ENCODE measurements around the gene ANKRD2. TPM values are rescaled to one million over a fixed set of nuclear protein-coding genes. Genes with fewer than 3 reads are reported as not detected.

ANKRD2 gene
- total and polyA plus RNA-seq, 4 donors: 1.2 to 3.1 (median 3.0) TPM; not detected in 1

DNA sequence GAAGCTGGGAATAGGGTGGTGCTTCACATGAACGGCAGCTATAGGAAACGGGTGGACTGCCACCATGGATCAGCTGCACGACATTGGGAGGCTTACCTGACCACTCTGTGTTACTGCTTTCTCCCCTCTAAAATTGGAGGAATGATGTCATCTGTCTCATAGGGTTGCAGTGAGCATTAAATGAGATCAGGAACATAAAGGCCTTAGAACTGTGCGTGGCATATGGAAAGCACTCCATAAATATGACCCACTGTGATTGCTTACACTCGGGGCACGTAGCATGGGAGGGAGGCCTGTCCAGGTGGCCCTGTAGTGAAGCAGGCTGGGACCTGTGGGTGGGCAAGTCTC, 26.7 kb downstream of the ANKRD2 start:
- no peak overlapping the region for H3K9ac ChIP-seq (ENCODE audit: insufficient read depth in 1 of 2, low read length in 2 of 2)
- H3K36me3 ChIP-seq (ENCODE audit: control insufficient read depth in 4 of 4, insufficient read depth in 4 of 4, low read length in 4 of 4): no peaks in the 10 kb centered on the region
- H3K27ac ChIP-seq (ENCODE audit: low read depth in 1 of 2, low read length in 1 of 2): no peak overlapping the region
- 89 to 91% methylated on average over 6 of the region's 6 CpGs for WGBS, 2 donors
- H3K27me3 ChIP-seq (ENCODE audit: control insufficient read depth in 3 of 3, insufficient read depth in 3 of 3, low read length in 2 of 3): no peaks in the 10 kb centered on the region
- TF ChIP-seq, protein P1, sequence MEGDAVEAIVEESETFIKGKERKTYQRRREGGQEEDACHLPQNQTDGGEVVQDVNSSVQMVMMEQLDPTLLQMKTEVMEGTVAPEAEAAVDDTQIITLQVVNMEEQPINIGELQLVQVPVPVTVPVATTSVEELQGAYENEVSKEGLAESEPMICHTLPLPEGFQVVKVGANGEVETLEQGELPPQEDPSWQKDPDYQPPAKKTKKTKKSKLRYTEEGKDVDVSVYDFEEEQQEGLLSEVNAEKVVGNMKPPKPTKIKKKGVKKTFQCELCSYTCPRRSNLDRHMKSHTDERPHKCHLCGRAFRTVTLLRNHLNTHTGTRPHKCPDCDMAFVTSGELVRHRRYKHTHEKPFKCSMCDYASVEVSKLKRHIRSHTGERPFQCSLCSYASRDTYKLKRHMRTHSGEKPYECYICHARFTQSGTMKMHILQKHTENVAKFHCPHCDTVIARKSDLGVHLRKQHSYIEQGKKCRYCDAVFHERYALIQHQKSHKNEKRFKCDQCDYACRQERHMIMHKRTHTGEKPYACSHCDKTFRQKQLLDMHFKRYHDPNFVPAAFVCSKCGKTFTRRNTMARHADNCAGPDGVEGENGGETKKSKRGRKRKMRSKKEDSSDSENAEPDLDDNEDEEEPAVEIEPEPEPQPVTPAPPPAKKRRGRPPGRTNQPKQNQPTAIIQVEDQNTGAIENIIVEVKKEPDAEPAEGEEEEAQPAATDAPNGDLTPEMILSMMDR (IDR thresholded peaks at IDR 0.05; ENCODE audit: control extremely low read depth, extremely low read depth): no peak
- no peaks in the 10 kb centered on the region for H3K9me3 ChIP-seq (ENCODE audit: control insufficient read depth in 4 of 4, insufficient read depth in 3 of 4, low read length in 3 of 4)
- ATAC-seq (ENCODE audit: insufficient read depth, low FRiP score) (no peak), DNase-seq (no peak)
- H3K4me1 ChIP-seq (ENCODE audit: control insufficient read depth in 5 of 5, insufficient read depth in 5 of 5, low read length in 5 of 5): peaks cover 0 to 5% (median 0%) of the 10 kb centered on the region in 5 donors
- H3K4me3 ChIP-seq: no peak overlapping the region

DNA sequence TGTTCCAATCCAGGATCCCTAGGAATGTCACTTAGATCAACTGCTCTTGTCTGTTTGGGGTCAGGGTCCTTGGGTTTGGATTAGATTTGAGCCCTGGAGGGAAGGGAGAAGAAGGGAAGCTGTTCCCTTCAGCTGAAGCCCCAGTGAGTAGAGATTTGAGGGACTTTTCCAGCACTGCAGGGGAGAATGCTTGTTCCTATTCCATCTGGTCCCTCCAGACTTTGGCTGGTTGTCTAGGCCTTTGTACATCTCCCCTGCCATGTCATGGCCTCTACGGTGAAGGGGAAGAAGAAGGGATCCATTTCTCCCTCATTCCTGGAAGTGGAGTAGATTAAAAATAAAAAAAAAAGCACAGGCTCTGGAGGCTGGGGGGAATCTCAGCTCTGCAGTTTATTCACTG, 28.0 kb downstream of the ANKRD2 start:
- peak overlapping the region in 1 of 2 donors; percentile 27 for H3K27ac ChIP-seq (ENCODE audit: low read depth in 1 of 2, low read length in 1 of 2)
- no peak overlapping the region for H3K4me3 ChIP-seq
- H3K27me3 ChIP-seq (ENCODE audit: control insufficient read depth in 3 of 3, insufficient read depth in 3 of 3, low read length in 2 of 3): no peaks in the 10 kb centered on the region
- H3K9ac ChIP-seq (ENCODE audit: insufficient read depth in 1 of 2, low read length in 2 of 2): no peak overlapping the region
- ATAC-seq (ENCODE audit: insufficient read depth, low FRiP score) (no peak), DNase-seq (no peak)
- peaks cover 0 to 5% (median 0%) of the 10 kb centered on the region in 5 donors for H3K4me1 ChIP-seq (ENCODE audit: control insufficient read depth in 5 of 5, insufficient read depth in 5 of 5, low read length in 5 of 5)
- no peaks in the 10 kb centered on the region for H3K9me3 ChIP-seq (ENCODE audit: control insufficient read depth in 4 of 4, insufficient read depth in 3 of 4, low read length in 3 of 4)
- WGBS, 2 donors: 97 to 100% methylated on average over 1 of the region's 1 CpG
- TF ChIP-seq, protein P1 (IDR thresholded peaks at IDR 0.05; ENCODE audit: control extremely low read depth, extremely low read depth): no peak
- H3K36me3 ChIP-seq (ENCODE audit: control insufficient read depth in 4 of 4, insufficient read depth in 4 of 4, low read length in 4 of 4): no peaks in the 10 kb centered on the region

DNA sequence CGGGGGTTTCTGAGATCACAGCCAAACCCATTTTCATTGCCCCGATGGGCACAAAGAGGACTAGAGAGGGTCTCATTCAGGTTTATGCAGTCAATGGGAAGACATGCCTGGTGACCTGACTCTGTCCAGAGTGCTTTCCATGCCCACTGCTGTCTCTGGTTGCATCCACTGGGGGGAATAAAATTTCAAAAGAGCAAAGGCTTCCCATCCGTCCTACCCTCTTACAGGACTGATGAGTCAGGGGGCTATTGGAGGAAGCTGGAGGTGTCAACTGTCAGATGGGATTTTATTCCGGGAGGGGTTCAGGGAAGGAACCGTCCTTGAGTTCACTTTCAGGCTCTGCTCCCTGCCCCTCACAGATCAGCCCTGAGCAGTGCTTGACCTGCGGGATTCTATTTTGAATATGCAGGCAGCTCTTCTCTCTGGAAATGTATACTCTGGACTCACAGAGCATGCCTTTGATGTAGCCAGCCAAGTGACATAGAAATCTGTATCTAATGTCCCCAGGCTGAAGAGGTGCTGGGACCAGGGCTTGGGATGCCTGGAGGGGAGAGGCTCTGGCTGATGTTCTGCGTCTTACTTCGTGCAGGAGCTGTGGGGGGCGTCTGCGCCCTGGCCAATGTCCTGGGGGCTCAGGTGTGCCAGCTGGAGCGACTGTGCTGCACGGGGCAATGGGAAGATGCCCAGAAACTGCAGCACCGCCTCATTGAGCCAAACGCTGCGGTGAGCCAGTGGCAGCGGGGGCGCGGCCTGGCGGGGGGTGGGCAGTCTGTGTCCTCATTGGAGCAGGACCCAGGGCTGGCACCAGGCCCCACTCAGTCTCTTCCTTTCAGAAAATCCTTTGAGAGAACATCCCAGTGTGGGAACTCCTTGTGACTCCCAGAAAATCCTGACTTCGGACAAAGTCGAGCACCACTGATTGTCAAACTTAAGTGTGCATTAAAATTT, 29.0 kb downstream of the ANKRD2 start:
- Histone ChIP-seq H3K4me3 (no peak overlapping the region), H3K4me1 (ENCODE audit: control insufficient read depth in 5 of 5, insufficient read depth in 5 of 5, low read length in 5 of 5) (peaks cover 0 to 5% (median 0%) of the 10 kb centered on the region in 5 donors), H3K27me3 (ENCODE audit: control insufficient read depth in 3 of 3, insufficient read depth in 3 of 3, low read length in 2 of 3) (no peaks in the 10 kb centered on the region), H3K9ac (ENCODE audit: insufficient read depth in 1 of 2, low read length in 2 of 2) (no peak overlapping the region), H3K27ac (ENCODE audit: low read depth in 1 of 2, low read length in 1 of 2) (peak overlapping the region in 1 of 2 donors; percentile 27), H3K9me3 (ENCODE audit: control insufficient read depth in 4 of 4, insufficient read depth in 3 of 4, low read length in 3 of 4) (no peaks in the 10 kb centered on the region), H3K36me3 (ENCODE audit: control insufficient read depth in 4 of 4, insufficient read depth in 4 of 4, low read length in 4 of 4) (no peaks in the 10 kb centered on the region)
- DNase-seq (no peak), ATAC-seq (ENCODE audit: insufficient read depth, low FRiP score) (no peak)
- TF ChIP-seq, protein P1 (IDR thresholded peaks at IDR 0.05; ENCODE audit: control extremely low read depth, extremely low read depth): no peak
- WGBS, 2 donors: 86 to 88% methylated on average over 21 of the region's 21 CpGs
